Right atrium auricular region (tissue), 2 donors: Measurements from ENCODE around the gene BRCA2. TPM values are rescaled to one million over a fixed set of nuclear protein-coding genes. Genes with fewer than 3 reads are reported as not detected.

Source experiments
- DNase-seq: peaks from one replicate; pipeline ENCODE4 v3.0.0-alpha.2; 2019; ENCODE audit warnings: low spot score
- H3K27ac ChIP-seq, 2 donors: fragments of 200-600 bp; sonication (generic); 1 replicate in 1 of 2; 2 replicates in 1 of 2; pipeline ENCODE4 v1.5.1; 2016 to 2019
- H3K27me3 ChIP-seq, 2 donors: fragments of 200-600 bp; sonication (generic); one replicate each; pipeline versions ENCODE4 v1.5.1 to v1.6.0; 2017 to 2019
- H3K36me3 ChIP-seq: fragments of 200-600 bp; sonication (generic); one replicate; pipeline ENCODE4 v1.5.1; 2016
- H3K4me1 ChIP-seq, 2 donors: fragments of 200-600 bp; sonication (generic); one replicate each; pipeline versions ENCODE4 v1.5.1 to v1.6.0; 2017 to 2019
- H3K4me3 ChIP-seq, 2 donors: fragments of 200-600 bp; sonication (generic); 1 replicate in 1 of 2; 2 replicates in 1 of 2; pipeline ENCODE4 v1.5.1; 2017 to 2019; ENCODE audit warnings: mild to moderate bottlenecking in 1 of 2, moderate library complexity in 1 of 2
- H3K9me3 ChIP-seq, 2 donors: fragments of 200-600 bp; sonication (generic); one replicate each; pipeline ENCODE4 v1.5.1; 2019
- CTCF ChIP-seq, 2 donors: fragments of 200-600 bp; sonication (generic); IDR thresholded peaks; one replicate each; pipeline ENCODE4 v1.5.1; 2019; ENCODE audit warnings: antibody characterized with exemption in 2 of 2
- total RNA-seq, 2 donors: library from RNA; depleted of rRNA; stranded (reverse); fragments of >200 nt; gene quantifications; one replicate each; pipeline ENCODE4 v1.1.0, GENCODE V29; 2016

Gene BRCA2
- total RNA-seq, 2 donors from 2014 or later: 0.15 to 0.24 TPM

GRCh38 chr13:32391101-32391619, 75.9 kb downstream of the BRCA2 start:
- H3K9me3 ChIP-seq: no peaks in the 10 kb centered on the region
- H3K27me3 ChIP-seq: no peaks in the 10 kb centered on the region
- no peak for DNase-seq
- H3K4me3 ChIP-seq: no peak overlapping the region
- no peaks in the 10 kb centered on the region for H3K4me1 ChIP-seq
- no peak overlapping the region for H3K27ac ChIP-seq
- TF ChIP-seq CTCF (IDR thresholded peaks at IDR 0.05): no peak
- no peaks in the 10 kb centered on the region for H3K36me3 ChIP-seq

DNA sequence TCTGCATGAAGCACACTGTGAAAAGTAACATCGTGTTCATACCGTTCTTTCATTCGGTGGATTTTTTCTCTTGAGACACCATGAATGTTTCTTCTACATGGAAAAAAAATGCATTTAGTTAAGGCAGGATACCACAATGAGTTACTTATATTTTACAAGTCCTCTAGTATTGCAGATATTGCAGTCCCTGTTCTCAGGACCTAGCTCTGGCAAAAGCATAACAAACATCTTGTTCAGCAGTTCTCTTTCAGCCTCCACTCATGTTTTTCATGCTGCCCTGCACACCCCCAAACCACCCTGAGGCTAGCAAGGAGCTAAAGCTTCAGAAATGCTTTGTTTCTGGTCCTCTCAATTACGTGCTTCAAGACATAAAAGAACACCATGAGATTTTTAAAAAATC, 87.8 kb downstream of the BRCA2 start:
- no peak for DNase-seq
- H3K27me3 ChIP-seq: no peaks in the 10 kb centered on the region
- H3K4me3 ChIP-seq: no peak overlapping the region
- no peak for TF ChIP-seq CTCF (IDR thresholded peaks at IDR 0.05)
- no peaks in the 10 kb centered on the region for H3K36me3 ChIP-seq
- H3K4me1 ChIP-seq: no peaks in the 10 kb centered on the region
- no peaks in the 10 kb centered on the region for H3K9me3 ChIP-seq
- H3K27ac ChIP-seq: no peak overlapping the region

DNA sequence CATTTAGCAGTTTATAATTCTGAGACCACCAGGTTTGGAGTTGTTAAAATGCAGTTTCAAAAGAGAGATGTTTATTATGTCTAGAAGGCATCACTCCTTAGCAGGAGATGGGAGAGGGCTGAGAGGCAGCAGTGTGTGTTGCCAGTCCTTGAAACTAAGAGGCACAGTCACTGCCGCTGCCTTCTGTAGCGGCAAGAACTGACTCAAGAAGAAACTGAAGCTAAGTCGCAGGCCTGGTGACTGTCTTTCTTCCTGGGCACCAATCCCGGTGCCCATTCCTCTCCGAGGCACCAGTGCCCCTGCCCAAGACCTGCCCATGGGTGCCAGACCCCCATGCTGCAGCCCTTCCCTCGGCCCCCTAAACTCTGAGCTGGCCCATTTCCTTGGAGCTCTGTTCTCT, 92.5 kb downstream of the BRCA2 start:
- Histone ChIP-seq H3K4me1 (peaks cover 0 to 19% of the 10 kb centered on the region in 2 donors), H3K27ac (no peak overlapping the region), H3K4me3 (no peak overlapping the region), H3K36me3 (no peaks in the 10 kb centered on the region), H3K27me3 (no peaks in the 10 kb centered on the region), H3K9me3 (no peaks in the 10 kb centered on the region)
- no peak for TF ChIP-seq CTCF (IDR thresholded peaks at IDR 0.05)
- no peak for DNase-seq

GRCh38 chr13:32408296-32409000, 93.1 kb downstream of the BRCA2 start:
- Histone ChIP-seq H3K27me3 (no peaks in the 10 kb centered on the region), H3K27ac (no peak overlapping the region), H3K36me3 (no peaks in the 10 kb centered on the region), H3K4me3 (no peak overlapping the region), H3K9me3 (no peaks in the 10 kb centered on the region), H3K4me1 (peaks cover 0 to 19% of the 10 kb centered on the region in 2 donors)
- DNase-seq: no peak
- TF ChIP-seq CTCF (IDR thresholded peaks at IDR 0.05): no peak

DNA sequence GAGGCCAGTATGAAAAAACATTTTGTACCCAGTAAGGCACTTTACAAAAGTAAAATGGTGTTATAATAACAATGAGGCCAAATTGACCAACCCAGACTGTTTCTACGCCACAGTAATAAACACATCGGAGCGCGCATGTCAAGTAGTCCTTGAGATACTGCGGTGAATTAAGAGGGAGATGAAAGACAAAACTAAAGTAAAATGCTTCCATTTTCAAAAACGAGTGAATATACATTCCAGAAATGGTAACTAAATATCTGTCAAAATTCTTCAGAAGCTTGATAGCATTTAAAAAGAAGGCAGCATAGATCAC, 93.6 kb downstream of the BRCA2 start:
- H3K27ac ChIP-seq: no peak overlapping the region
- no peaks in the 10 kb centered on the region for H3K27me3 ChIP-seq
- TF ChIP-seq CTCF (IDR thresholded peaks at IDR 0.05): no peak
- peaks cover 0 to 19% of the 10 kb centered on the region in 2 donors for H3K4me1 ChIP-seq
- DNase-seq: no peak
- H3K36me3 ChIP-seq: no peaks in the 10 kb centered on the region
- no peak overlapping the region for H3K4me3 ChIP-seq
- no peaks in the 10 kb centered on the region for H3K9me3 ChIP-seq
